ENCODE measurements around the gene BPIFB2. TPM values are rescaled to one million over a fixed set of nuclear protein-coding genes. Genes with fewer than 3 reads are reported as not detected.

Gene BPIFB2
- polyA plus RNA-seq, 1 donor (not counting 4 experiments of a cell fraction or from before 2014, with no cell fraction given) = not detected

DNA sequence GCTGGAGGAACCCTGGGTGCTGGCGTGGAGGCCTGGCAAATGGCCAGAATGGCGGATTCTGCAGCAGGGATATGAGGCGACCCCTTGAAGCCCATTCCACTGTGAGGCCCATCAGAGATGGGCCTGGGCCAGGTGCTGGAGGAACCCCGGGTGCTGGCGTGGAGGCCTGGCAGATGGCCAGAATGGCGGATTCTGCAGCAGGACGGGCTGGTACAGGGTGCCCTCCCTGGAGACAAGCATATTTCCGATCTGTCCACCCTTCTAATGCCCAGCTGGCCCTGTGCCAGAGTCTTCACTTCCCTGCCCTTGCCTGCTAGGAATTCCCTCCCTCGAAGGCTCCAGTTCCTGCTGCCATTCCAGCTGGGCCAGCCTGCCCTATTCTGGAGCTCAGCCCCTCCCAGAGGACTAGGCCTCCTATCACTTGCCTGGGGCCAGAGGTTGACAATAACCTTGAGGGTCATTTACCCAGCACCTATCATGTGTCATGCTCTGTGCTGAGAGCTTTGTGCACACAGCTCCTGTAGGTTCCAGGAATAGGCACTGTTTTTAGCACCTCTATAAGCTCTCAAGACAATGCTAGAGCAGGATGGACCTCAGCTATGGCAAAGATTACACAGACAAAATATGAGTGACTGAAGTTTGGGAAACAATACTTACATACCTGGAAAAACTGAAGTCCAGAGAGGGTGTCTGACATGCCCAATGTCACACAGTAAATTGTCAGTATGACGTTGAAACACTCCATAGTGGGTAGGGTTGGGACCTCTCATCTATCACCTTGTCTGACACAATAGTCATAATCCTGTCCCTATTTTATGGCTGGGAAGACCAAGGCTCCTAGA lies 24.7 kb upstream of the BPIFB2 start:
- H3K9ac ChIP-seq (ENCODE audit: control insufficient read depth, extremely low read depth, insufficient read depth, low read length) = no peak overlapping the region
- no peaks in the 10 kb centered on the region for H3K4me1 ChIP-seq (ENCODE audit: control insufficient read depth, extremely low read depth, insufficient read depth, low read length)
- no peaks in the 10 kb centered on the region for H3K79me2 ChIP-seq (ENCODE audit: control insufficient read depth, insufficient read depth, low read length)
- dilution Hi-C loops (cut with MboI; ENCODE audit: extremely low pct_ligation_motif_present, low sequenced_read_pairs) = no loop called here
- no peak overlapping the region for H2AFZ ChIP-seq (ENCODE audit: control insufficient read depth, low read length)
- no peak for FAIRE-seq
- no peaks in the 10 kb centered on the region for H4K20me1 ChIP-seq (ENCODE audit: control insufficient read depth, extremely low read depth, insufficient read depth, low read length)
- no peak for TF ChIP-seq EZH2 (IDR thresholded peaks at IDR 0.05; ENCODE audit: low read length)
- TF ChIP-seq, protein P1, sequence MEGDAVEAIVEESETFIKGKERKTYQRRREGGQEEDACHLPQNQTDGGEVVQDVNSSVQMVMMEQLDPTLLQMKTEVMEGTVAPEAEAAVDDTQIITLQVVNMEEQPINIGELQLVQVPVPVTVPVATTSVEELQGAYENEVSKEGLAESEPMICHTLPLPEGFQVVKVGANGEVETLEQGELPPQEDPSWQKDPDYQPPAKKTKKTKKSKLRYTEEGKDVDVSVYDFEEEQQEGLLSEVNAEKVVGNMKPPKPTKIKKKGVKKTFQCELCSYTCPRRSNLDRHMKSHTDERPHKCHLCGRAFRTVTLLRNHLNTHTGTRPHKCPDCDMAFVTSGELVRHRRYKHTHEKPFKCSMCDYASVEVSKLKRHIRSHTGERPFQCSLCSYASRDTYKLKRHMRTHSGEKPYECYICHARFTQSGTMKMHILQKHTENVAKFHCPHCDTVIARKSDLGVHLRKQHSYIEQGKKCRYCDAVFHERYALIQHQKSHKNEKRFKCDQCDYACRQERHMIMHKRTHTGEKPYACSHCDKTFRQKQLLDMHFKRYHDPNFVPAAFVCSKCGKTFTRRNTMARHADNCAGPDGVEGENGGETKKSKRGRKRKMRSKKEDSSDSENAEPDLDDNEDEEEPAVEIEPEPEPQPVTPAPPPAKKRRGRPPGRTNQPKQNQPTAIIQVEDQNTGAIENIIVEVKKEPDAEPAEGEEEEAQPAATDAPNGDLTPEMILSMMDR (optimal IDR thresholded peaks at IDR 0.05 in 1 of 3, IDR thresholded peaks at IDR 0.05 in 1 of 3, conservative IDR thresholded peaks at IDR 0.05 in 1 of 3; ENCODE audit: extremely low read depth in 1 of 3, insufficient read depth in 2 of 3, low read length in 3 of 3) = no peak
- no peaks in the 10 kb centered on the region for H3K9me3 ChIP-seq (ENCODE audit: control insufficient read depth, low read depth, low read length)
- DNase-seq (ENCODE audit: low read depth, low spot score) = no peak
- no peaks in the 10 kb centered on the region for H3K27me3 ChIP-seq (ENCODE audit: control insufficient read depth, extremely low read depth, insufficient read depth, low read length)
- H3K4me3 ChIP-seq (ENCODE audit: control insufficient read depth in 2 of 3, extremely low read depth in 1 of 3, insufficient read depth in 2 of 3, low read depth in 1 of 3, low read length in 3 of 3) = no peak overlapping the region
- H3K27ac ChIP-seq (ENCODE audit: control insufficient read depth, insufficient read depth, low read length) = no peak overlapping the region
- H3K4me2 ChIP-seq (ENCODE audit: control insufficient read depth, extremely low read depth, insufficient read depth, low read depth, low read length) = no peak overlapping the region
- H3K36me3 ChIP-seq (ENCODE audit: control insufficient read depth in 2 of 2, extremely low read depth in 1 of 2, insufficient read depth in 2 of 2, low read length in 2 of 2) = no peaks in the 10 kb centered on the region
- no peaks in the 10 kb centered on the region for H3K9me1 ChIP-seq (ENCODE audit: control insufficient read depth, extremely low read depth, insufficient read depth, low read length)

DNA sequence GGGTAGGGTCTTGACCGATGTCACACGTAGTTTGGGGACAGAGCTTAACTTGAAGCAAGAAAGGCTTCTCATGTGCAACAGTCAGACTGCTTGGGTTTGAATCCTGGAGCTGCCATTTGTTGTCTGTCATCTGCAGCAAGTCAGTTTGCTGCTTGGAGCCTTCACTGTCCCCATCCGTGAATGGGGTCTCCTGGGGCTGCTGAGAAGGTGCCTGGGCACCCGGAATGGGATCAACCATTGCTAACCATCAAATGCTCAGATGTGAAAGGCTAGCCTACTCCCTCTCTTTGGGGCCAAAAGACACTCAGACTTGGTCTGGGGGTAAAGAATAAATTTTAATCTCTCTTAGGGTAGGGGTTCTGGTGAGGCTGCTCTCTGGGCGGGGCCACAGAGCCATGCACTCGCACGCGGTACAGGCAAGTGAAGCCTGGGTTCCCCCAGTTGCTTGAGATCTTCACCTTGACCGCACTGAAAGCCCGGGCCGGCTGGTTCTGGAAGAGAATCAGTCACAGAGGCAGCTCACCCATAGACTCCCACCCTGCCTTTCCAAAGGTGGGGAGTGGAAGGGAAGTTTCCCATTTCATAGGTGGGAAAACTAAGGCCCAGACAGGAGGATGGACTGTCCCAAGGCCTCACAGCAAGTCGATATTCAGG lies 23.9 kb upstream of the BPIFB2 start:
- Histone ChIP-seq H2AFZ (ENCODE audit: control insufficient read depth, low read length) (no peak overlapping the region), H3K9me1 (ENCODE audit: control insufficient read depth, extremely low read depth, insufficient read depth, low read length) (no peaks in the 10 kb centered on the region), H3K4me2 (ENCODE audit: control insufficient read depth, extremely low read depth, insufficient read depth, low read depth, low read length) (no peak overlapping the region), H3K9me3 (ENCODE audit: control insufficient read depth, low read depth, low read length) (no peaks in the 10 kb centered on the region), H3K36me3 (ENCODE audit: control insufficient read depth in 2 of 2, extremely low read depth in 1 of 2, insufficient read depth in 2 of 2, low read length in 2 of 2) (no peaks in the 10 kb centered on the region), H3K27me3 (ENCODE audit: control insufficient read depth, extremely low read depth, insufficient read depth, low read length) (no peaks in the 10 kb centered on the region), H4K20me1 (ENCODE audit: control insufficient read depth, extremely low read depth, insufficient read depth, low read length) (no peaks in the 10 kb centered on the region), H3K79me2 (ENCODE audit: control insufficient read depth, insufficient read depth, low read length) (no peaks in the 10 kb centered on the region), H3K9ac (ENCODE audit: control insufficient read depth, extremely low read depth, insufficient read depth, low read length) (no peak overlapping the region), H3K4me3 (ENCODE audit: control insufficient read depth in 2 of 3, extremely low read depth in 1 of 3, insufficient read depth in 2 of 3, low read depth in 1 of 3, low read length in 3 of 3) (no peak overlapping the region), H3K4me1 (ENCODE audit: control insufficient read depth, extremely low read depth, insufficient read depth, low read length) (no peaks in the 10 kb centered on the region), H3K27ac (ENCODE audit: control insufficient read depth, insufficient read depth, low read length) (no peak overlapping the region)
- FAIRE-seq = no peak
- no peak for TF ChIP-seq EZH2 (IDR thresholded peaks at IDR 0.05; ENCODE audit: low read length)
- TF ChIP-seq, protein P1 (optimal IDR thresholded peaks at IDR 0.05 in 1 of 3, IDR thresholded peaks at IDR 0.05 in 1 of 3, conservative IDR thresholded peaks at IDR 0.05 in 1 of 3; ENCODE audit: extremely low read depth in 1 of 3, insufficient read depth in 2 of 3, low read length in 3 of 3) = no peak
- dilution Hi-C loops (cut with MboI; ENCODE audit: extremely low pct_ligation_motif_present, low sequenced_read_pairs) = no loop called here
- DNase-seq (ENCODE audit: low read depth, low spot score) = no peak

All from keratinocyte (primary cell).